CD4-positive, alpha-beta T cell treated with Interleukin-6 for 4 hours (primary cell): ENCODE measurements around the gene SNPH.

Experiments used
- DNase-seq: peaks from one replicate; pipeline ENCODE4 v3.0.0-alpha.2; 2020; ENCODE audit warnings: mixed read lengths

SNPH gene

GRCh38 chr20:1287787-1288569 is 21.9 kb downstream of the SNPH start:
- DNase-seq = no peak

GRCh38 chr20:1291191-1291741 is 25.2 kb downstream of the SNPH start:
- no peak for DNase-seq

- DNase-seq = no peak
Observed at GRCh38 chr20:1292620-1293019, 26.5 kb downstream of the SNPH start.

- no peak for DNase-seq
Observed at GRCh38 chr20:1293641-1294379, 27.7 kb downstream of the SNPH start.

GRCh38 chr20:1294497-1294896 is 28.4 kb downstream of the SNPH start:
- no peak for DNase-seq

- DNase-seq = no peak
Observed at GRCh38 chr20:1295276-1295930, 29.3 kb downstream of the SNPH start.

- DNase-seq = no peak
Observed at GRCh38 chr20:1296117-1296610, 30.1 kb downstream of the SNPH start.

GRCh38 chr20:1296922-1297321 is 30.8 kb downstream of the SNPH start:
- DNase-seq = no peak

- no peak for DNase-seq
Observed at GRCh38 chr20:1297486-1297885, 31.4 kb downstream of the SNPH start.

- DNase-seq = no peak
Observed at GRCh38 chr20:1298166-1298565, 32.1 kb downstream of the SNPH start.

GRCh38 chr20:1298888-1299511 is 32.9 kb downstream of the SNPH start:
- no peak for DNase-seq

- DNase-seq = peak; percentile 58
Observed at GRCh38 chr20:1299522-1299921, 33.4 kb downstream of the SNPH start.

- no peak for DNase-seq
Observed at GRCh38 chr20:1300083-1300840, 34.2 kb downstream of the SNPH start.

- DNase-seq = peak; percentile 78
Observed at GRCh38 chr20:1301031-1301529, 35.0 kb downstream of the SNPH start.

- no peak for DNase-seq
Observed at GRCh38 chr20:1302685-1303541, 36.8 kb downstream of the SNPH start.

GRCh38 chr20:1304710-1305515 is 38.8 kb downstream of the SNPH start:
- no peak for DNase-seq

- DNase-seq = no peak
Observed at GRCh38 chr20:1305712-1306111, 39.6 kb downstream of the SNPH start.

GRCh38 chr20:1306316-1307135 is 40.4 kb downstream of the SNPH start:
- no peak for DNase-seq

- DNase-seq = no peak
Observed at GRCh38 chr20:1307171-1307570, 41.1 kb downstream of the SNPH start.
